ENCODE results near the gene NME2.

Gene NME2

DNA sequence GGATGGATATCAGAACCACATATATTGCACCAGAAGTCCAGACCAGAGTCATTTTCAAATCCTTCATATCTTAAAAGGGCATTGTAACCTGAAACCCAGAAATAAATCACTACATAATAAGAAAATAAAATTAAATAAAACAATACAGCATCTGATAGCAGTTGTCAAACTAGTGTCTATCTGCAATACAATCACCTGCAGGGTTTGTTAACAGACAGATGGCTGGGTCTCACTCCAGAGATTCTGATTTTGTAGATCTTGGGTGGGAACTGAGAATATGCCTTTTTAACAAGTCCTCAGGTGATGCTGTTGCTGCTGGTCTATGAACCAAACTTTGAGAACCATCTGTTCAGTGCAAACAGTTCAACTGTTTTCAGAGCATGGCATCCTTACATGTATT lies 37.6 kb downstream of the NME2 start:
- Histone ChIP-seq H3K9me2 (replicated peaks; ENCODE audit: insufficient read depth, low read length) (no peaks in the 10 kb centered on the region), H3K27me3 (replicated peaks; ENCODE audit: insufficient read depth, low read length) (no peaks in the 10 kb centered on the region), H3K79me2 (ENCODE audit: low read length) (no peaks in the 10 kb centered on the region), H3K9me3 (replicated peaks; ENCODE audit: insufficient read depth, low read length) (no peaks in the 10 kb centered on the region), H3F3A (ENCODE audit: insufficient read depth, low read length) (no peaks in the 10 kb centered on the region), H2AFZ (ENCODE audit: low read length) (no peak overlapping the region), H4K20me1 (ENCODE audit: insufficient read depth, low read length) (no peaks in the 10 kb centered on the region), H3K4me3 (ENCODE audit: low read length) (no peak overlapping the region), H3K9ac (ENCODE audit: low read length) (no peak overlapping the region), H3K4me2 (ENCODE audit: low read depth, low read length) (no peak overlapping the region), H3K27ac (ENCODE audit: low read length) (no peak overlapping the region), H3K4me1 (ENCODE audit: low read length) (no peaks in the 10 kb centered on the region), H3K36me3 (replicated peaks; ENCODE audit: insufficient read depth, low read length) (no peaks in the 10 kb centered on the region; the same call in 1 of the 2 replicates)
- no peak for DNase-seq
- no peak for TF ChIP-seq EZH2 (optimal IDR thresholded peaks at IDR 0.05; ENCODE audit: low read depth, low read length)
- TF ChIP-seq, protein P1, sequence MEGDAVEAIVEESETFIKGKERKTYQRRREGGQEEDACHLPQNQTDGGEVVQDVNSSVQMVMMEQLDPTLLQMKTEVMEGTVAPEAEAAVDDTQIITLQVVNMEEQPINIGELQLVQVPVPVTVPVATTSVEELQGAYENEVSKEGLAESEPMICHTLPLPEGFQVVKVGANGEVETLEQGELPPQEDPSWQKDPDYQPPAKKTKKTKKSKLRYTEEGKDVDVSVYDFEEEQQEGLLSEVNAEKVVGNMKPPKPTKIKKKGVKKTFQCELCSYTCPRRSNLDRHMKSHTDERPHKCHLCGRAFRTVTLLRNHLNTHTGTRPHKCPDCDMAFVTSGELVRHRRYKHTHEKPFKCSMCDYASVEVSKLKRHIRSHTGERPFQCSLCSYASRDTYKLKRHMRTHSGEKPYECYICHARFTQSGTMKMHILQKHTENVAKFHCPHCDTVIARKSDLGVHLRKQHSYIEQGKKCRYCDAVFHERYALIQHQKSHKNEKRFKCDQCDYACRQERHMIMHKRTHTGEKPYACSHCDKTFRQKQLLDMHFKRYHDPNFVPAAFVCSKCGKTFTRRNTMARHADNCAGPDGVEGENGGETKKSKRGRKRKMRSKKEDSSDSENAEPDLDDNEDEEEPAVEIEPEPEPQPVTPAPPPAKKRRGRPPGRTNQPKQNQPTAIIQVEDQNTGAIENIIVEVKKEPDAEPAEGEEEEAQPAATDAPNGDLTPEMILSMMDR (IDR thresholded peaks at IDR 0.05; ENCODE audit: low read length), result no peak
- TF ChIP-seq EZH2phosphoT487 (IDR thresholded peaks at IDR 0.05; ENCODE audit: low read length), result no peak

DNA sequence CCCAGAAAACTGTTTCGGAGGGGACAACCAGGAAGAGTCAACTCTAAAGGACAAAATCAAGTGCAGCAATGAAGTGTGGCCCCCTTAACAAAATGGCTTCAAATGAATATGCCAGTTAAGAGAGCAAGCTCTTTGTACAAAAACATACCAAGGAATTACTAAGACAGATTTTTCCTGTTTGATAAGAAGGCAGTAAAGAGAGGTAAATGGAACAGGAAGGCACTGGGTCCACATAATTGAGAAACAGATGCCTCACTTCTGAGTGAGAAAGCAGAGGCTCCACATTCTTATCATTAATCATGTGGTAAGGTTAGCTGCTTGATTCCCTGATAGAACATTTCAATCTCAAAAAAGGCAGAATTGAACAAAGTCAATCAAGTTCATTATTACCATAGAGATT lies 48.7 kb downstream of the NME2 start:
- H3K9me2 ChIP-seq (replicated peaks; ENCODE audit: insufficient read depth, low read length), result no peaks in the 10 kb centered on the region
- no peak overlapping the region for H2AFZ ChIP-seq (ENCODE audit: low read length)
- H3K27me3 ChIP-seq (replicated peaks; ENCODE audit: insufficient read depth, low read length), result no peaks in the 10 kb centered on the region
- DNase-seq, result no peak
- H3K79me2 ChIP-seq (ENCODE audit: low read length), result no peaks in the 10 kb centered on the region
- H3K9me3 ChIP-seq (replicated peaks; ENCODE audit: insufficient read depth, low read length), result no peaks in the 10 kb centered on the region
- no peak for TF ChIP-seq EZH2 (optimal IDR thresholded peaks at IDR 0.05; ENCODE audit: low read depth, low read length)
- TF ChIP-seq, protein P1 (IDR thresholded peaks at IDR 0.05; ENCODE audit: low read length), result no peak
- no peak overlapping the region for H3K27ac ChIP-seq (ENCODE audit: low read length)
- H3K4me2 ChIP-seq (ENCODE audit: low read depth, low read length), result no peak overlapping the region
- H4K20me1 ChIP-seq (ENCODE audit: insufficient read depth, low read length), result no peaks in the 10 kb centered on the region
- no peak overlapping the region for H3K9ac ChIP-seq (ENCODE audit: low read length)
- H3K36me3 ChIP-seq (replicated peaks; ENCODE audit: insufficient read depth, low read length), result no peaks in the 10 kb centered on the region; the same call in 1 of the 2 replicates
- no peak overlapping the region for H3K4me3 ChIP-seq (ENCODE audit: low read length)
- no peaks in the 10 kb centered on the region for H3K4me1 ChIP-seq (ENCODE audit: low read length)
- H3F3A ChIP-seq (ENCODE audit: insufficient read depth, low read length), result no peaks in the 10 kb centered on the region

DNA sequence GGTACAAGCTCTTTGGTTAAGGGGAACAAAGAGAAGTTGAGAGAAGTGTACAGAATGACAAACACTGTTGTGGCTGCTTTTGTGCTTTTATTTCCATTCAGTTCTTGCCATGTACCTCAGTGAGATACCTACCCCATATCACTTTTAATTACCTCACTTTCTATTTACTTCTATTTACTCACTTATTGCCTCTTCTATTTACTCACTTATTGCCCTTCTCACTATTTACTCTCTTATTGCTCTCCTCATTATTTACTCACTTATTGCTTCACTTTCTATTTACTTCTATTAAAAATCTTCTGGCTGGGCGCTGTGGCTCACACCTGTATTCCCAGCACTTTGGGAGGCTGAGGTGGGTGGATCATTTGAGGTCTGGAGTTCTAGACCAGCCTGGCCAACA lies 51.7 kb downstream of the NME2 start:
- H3K4me3 ChIP-seq (ENCODE audit: low read length), result no peak overlapping the region
- H3K9ac ChIP-seq (ENCODE audit: low read length), result no peak overlapping the region
- no peaks in the 10 kb centered on the region for H3F3A ChIP-seq (ENCODE audit: insufficient read depth, low read length)
- H3K36me3 ChIP-seq (replicated peaks; ENCODE audit: insufficient read depth, low read length), result no peaks in the 10 kb centered on the region; the same call in 1 of the 2 replicates
- peaks cover 9% of the 10 kb centered on the region; the same call in 1 of the 2 replicates for H3K79me2 ChIP-seq (ENCODE audit: low read length)
- H3K9me3 ChIP-seq (replicated peaks; ENCODE audit: insufficient read depth, low read length), result no peaks in the 10 kb centered on the region
- TF ChIP-seq EZH2 (optimal IDR thresholded peaks at IDR 0.05; ENCODE audit: low read depth, low read length), result no peak
- no peak for TF ChIP-seq EZH2phosphoT487 (IDR thresholded peaks at IDR 0.05; ENCODE audit: low read length)
- TF ChIP-seq, protein P1 (IDR thresholded peaks at IDR 0.05; ENCODE audit: low read length), result no peak
- no peak overlapping the region for H3K4me2 ChIP-seq (ENCODE audit: low read depth, low read length)
- H3K9me2 ChIP-seq (replicated peaks; ENCODE audit: insufficient read depth, low read length), result no peaks in the 10 kb centered on the region
- H3K27me3 ChIP-seq (replicated peaks; ENCODE audit: insufficient read depth, low read length), result no peaks in the 10 kb centered on the region
- no peak overlapping the region for H3K27ac ChIP-seq (ENCODE audit: low read length)
- no peaks in the 10 kb centered on the region for H3K4me1 ChIP-seq (ENCODE audit: low read length)
- no peak overlapping the region for H2AFZ ChIP-seq (ENCODE audit: low read length)
- no peaks in the 10 kb centered on the region for H4K20me1 ChIP-seq (ENCODE audit: insufficient read depth, low read length)
- DNase-seq, result no peak

Data from MM.1S (cell line).